Immature natural killer cell (primary cell): ENCODE results near the gene MBD4. TPM values are rescaled to one million over a fixed set of nuclear protein-coding genes. Genes with fewer than 3 reads are reported as not detected.
"Not testable (repeated sequence)": the region's sequence is repeated elsewhere in the genome, so short reads cannot be mapped to it uniquely, and the experiment has no call there.

Experiments used
- DNase-seq, 3 donors: peaks; one replicate each; pipeline ENCODE4 v3.0.0; 2022; ENCODE audit warnings: mixed read lengths in 1 of 3
- H3K27ac Mint-ChIP-seq, 6 donors: one replicate each; pipeline ENCODE4 v1.8.0; 2020; ENCODE audit warnings: mixed read lengths in 6 of 6, mild to moderate bottlenecking in 5 of 6, inconsistent platforms in 4 of 6, moderate library complexity in 3 of 6
- H3K27me3 Mint-ChIP-seq, 3 donors: one replicate each; pipeline ENCODE4 v1.8.0; 2020 to 2021; ENCODE audit warnings: low read depth in 3 of 3, mild to moderate bottlenecking in 3 of 3, mixed read lengths in 3 of 3, moderate library complexity in 3 of 3, inconsistent platforms in 1 of 3
- H3K36me3 Mint-ChIP-seq, 3 donors: one replicate each; pipeline ENCODE4 v1.8.0; 2020; ENCODE audit warnings: mixed read lengths in 3 of 3, inconsistent platforms in 2 of 3, mild to moderate bottlenecking in 2 of 3
- H3K4me1 Mint-ChIP-seq, 2 donors: one replicate each; pipeline ENCODE4 v1.8.0; 2020; ENCODE audit warnings: inconsistent platforms in 2 of 2, mild to moderate bottlenecking in 2 of 2, mixed read lengths in 2 of 2, moderate library complexity in 1 of 2
- H3K4me3 Mint-ChIP-seq, 5 donors: one replicate each; pipeline ENCODE4 v1.8.0; 2020; ENCODE audit warnings: mild to moderate bottlenecking in 5 of 5, mixed read lengths in 5 of 5, inconsistent platforms in 3 of 5, moderate library complexity in 3 of 5
- H3K9me3 Mint-ChIP-seq, 6 donors: one replicate each; pipeline ENCODE4 v1.8.0; 2020; ENCODE audit warnings: mild to moderate bottlenecking in 6 of 6, mixed read lengths in 6 of 6, inconsistent platforms in 4 of 6, moderate library complexity in 3 of 6
- polyA plus RNA-seq, 3 donors: library from polyadenylated mRNA; unstranded; fragments of 300-500 nt; fragmentation: Illumina TruSeq; gene quantifications; one replicate each; pipeline ENCODE4 v1.2.3, GENCODE V29; 2021

Gene MBD4
- polyA plus RNA-seq, 3 donors from 2014 or later = 26.5 to 36.0 (median 29.2) TPM

DNA sequence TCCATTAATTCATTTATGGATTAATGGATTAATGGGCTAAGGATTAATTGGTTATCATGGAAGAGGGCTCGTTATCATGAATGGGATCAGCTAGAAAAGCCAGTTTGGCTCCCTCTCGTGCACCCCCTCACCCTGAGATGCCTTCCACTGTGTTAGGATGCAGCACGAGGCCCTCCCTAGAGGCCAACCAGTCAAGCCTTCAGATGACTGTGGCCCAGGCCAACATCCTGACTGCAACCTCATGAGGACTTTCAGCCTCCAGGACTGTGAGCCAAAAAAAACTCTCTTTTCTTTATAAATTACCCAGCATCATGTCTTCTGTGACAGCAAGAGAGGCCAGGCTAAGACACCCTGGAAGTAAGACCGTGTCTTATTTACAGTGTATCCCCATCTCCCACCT is 20.3 kb downstream of the MBD4 start:
- DNase-seq = no peak
- H3K9me3 Mint-ChIP-seq = no peaks in the 10 kb centered on the region
- no peak overlapping the region for H3K4me3 Mint-ChIP-seq
- peaks cover 0 to 2% (median 2%) of the 10 kb centered on the region in 3 donors for H3K27me3 Mint-ChIP-seq
- no peaks in the 10 kb centered on the region for H3K36me3 Mint-ChIP-seq
- no peak overlapping the region for H3K27ac Mint-ChIP-seq
- no peaks in the 10 kb centered on the region for H3K4me1 Mint-ChIP-seq

DNA sequence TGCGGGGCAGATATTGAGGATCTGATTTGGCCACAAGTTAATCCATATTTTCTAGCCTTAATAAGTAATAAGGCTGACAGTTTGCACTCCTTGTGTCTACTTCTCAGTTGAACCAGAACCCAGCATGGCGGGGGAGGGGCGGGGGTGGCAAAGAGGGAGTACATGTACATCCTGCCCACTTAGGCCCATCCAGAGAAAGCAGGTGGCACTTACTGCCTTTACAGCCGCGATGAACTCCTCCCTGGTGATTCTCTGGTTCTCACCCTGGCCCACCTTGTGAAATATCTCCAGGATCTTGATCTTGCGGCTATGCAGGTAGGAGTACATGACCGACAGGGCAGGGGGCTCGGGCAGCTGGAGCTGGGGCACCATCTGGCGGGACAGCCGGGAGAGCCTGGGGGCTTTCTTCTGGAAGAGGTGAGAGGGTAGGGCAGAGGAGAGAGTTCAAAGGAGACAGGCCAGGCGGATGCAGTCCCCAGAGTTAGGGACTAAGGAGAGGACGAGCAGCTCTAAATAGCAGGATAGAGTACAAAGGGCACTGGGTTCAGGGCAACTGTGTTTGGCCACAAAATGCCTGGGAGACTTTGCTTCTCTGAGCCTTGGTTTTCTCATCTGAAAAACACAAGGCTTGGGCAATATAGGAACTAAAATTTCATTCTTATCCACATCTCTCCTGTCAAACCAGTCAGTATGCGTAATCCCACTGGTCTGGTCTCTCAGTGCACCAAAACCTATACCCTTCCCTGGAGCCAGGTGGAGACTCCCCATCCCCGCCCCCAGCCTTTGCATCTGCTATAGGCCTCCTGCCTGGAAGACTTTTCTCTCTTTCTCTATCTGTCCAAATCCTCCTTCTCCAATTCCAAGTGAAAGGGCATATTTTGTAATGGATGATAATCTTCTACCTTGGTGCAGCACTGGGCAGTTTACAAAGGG is 21.4 kb downstream of the MBD4 start:
- no peaks in the 10 kb centered on the region for H3K4me1 Mint-ChIP-seq
- peaks cover 0 to 3% (median 2%) of the 10 kb centered on the region in 3 donors for H3K27me3 Mint-ChIP-seq
- no peak overlapping the region for H3K4me3 Mint-ChIP-seq
- no peak for DNase-seq
- H3K27ac Mint-ChIP-seq = no peak overlapping the region
- H3K36me3 Mint-ChIP-seq = no peaks in the 10 kb centered on the region
- H3K9me3 Mint-ChIP-seq = no peaks in the 10 kb centered on the region

DNA sequence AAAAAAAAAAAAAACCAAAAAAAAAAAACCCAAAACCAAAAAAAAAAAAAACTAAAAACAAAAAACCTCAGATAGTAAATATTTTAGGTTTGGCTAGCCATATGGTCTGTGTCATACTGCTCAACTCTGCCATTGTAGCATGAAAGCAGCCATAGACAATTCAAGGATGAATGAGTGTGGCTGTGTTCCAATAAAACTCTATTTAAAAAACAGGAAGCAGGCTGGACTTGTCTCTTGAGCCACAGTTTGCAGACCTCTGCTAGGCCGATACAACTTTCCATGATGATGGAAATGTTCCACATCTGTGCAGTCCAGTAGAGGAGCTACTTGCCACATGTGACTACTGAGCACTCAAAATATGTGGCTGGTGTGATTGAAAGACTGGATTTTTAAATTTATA is 22.4 kb downstream of the MBD4 start:
- DNase-seq = no peak
- Mint-ChIP-seq H3K4me1 (no peaks in the 10 kb centered on the region), H3K27ac (no peak overlapping the region), H3K36me3 (no peaks in the 10 kb centered on the region), H3K9me3 (no peaks in the 10 kb centered on the region), H3K27me3 (peaks cover 2 to 3% (median 2%) of the 10 kb centered on the region in 3 donors), H3K4me3 (no peak overlapping the region)

DNA sequence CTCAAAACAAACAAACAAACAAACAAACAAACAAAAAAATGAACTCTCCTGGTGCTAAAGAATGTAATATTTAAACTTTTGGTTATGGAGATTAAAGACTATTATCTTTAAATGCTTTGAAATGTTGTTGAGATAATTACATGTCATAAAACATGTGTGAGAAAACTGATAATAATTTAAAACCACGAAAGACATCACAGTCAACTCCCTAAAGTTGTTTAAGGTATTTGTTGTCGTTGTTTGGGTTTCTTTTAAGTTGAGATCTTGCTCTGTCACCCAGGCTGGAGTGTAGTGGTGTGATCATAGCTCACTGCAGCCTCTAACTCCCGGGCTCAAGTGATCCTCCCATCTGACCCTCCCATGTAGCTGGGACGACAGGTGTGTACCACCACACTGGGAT is 23.3 kb downstream of the MBD4 start:
- H3K4me3 Mint-ChIP-seq = no peak overlapping the region
- DNase-seq = no peak
- peaks cover 2 to 3% (median 2%) of the 10 kb centered on the region in 3 donors for H3K27me3 Mint-ChIP-seq
- no peaks in the 10 kb centered on the region for H3K9me3 Mint-ChIP-seq
- H3K27ac Mint-ChIP-seq = no peak overlapping the region
- H3K4me1 Mint-ChIP-seq = no peaks in the 10 kb centered on the region
- H3K36me3 Mint-ChIP-seq = no peaks in the 10 kb centered on the region

GRCh38 chr3:129415830-129416229 is 23.9 kb downstream of the MBD4 start:
- Mint-ChIP-seq H3K4me3 (no peak overlapping the region), H3K36me3 (no peaks in the 10 kb centered on the region), H3K4me1 (no peaks in the 10 kb centered on the region), H3K27me3 (peaks cover 2 to 3% (median 2%) of the 10 kb centered on the region in 3 donors), H3K9me3 (no peaks in the 10 kb centered on the region), H3K27ac (no peak overlapping the region)
- DNase-seq = no peak

- Mint-ChIP-seq H3K4me3 (no peak overlapping the region), H3K27ac (peak overlapping the region in 1 of 6 donors; percentile 41), H3K36me3 (no peaks in the 10 kb centered on the region), H3K27me3 (peaks cover 2 to 3% (median 2%) of the 10 kb centered on the region in 3 donors), H3K9me3 (no peaks in the 10 kb centered on the region), H3K4me1 (no peaks in the 10 kb centered on the region)
- DNase-seq = no peak
Observed at GRCh38 chr3:129415378-129415777, 24.4 kb downstream of the MBD4 start.

- DNase-seq = no peak
- H3K9me3 Mint-ChIP-seq = no peaks in the 10 kb centered on the region
- no peaks in the 10 kb centered on the region for H3K36me3 Mint-ChIP-seq
- H3K4me3 Mint-ChIP-seq = no peak overlapping the region
- H3K27me3 Mint-ChIP-seq = peaks cover 0 to 3% (median 2%) of the 10 kb centered on the region in 3 donors
- H3K27ac Mint-ChIP-seq = no peak overlapping the region
- no peaks in the 10 kb centered on the region for H3K4me1 Mint-ChIP-seq
Observed at GRCh38 chr3:129413687-129414506, 25.9 kb downstream of the MBD4 start.

GRCh38 chr3:129413238-129413637 is 26.5 kb downstream of the MBD4 start:
- H3K36me3 Mint-ChIP-seq, H3K9me3 Mint-ChIP-seq, H3K27ac Mint-ChIP-seq, H3K4me1 Mint-ChIP-seq, H3K27me3 Mint-ChIP-seq, H3K4me3 Mint-ChIP-seq, DNase-seq: not testable (repeated sequence)

GRCh38 chr3:129412542-129413198 is 27.1 kb downstream of the MBD4 start:
- Mint-ChIP-seq H3K9me3 (no peaks in the 10 kb centered on the region), H3K27me3 (peaks cover 0 to 3% (median 2%) of the 10 kb centered on the region in 3 donors), H3K4me3 (no peak overlapping the region), H3K36me3 (no peaks in the 10 kb centered on the region), H3K4me1 (no peaks in the 10 kb centered on the region), H3K27ac (no peak overlapping the region)
- no peak for DNase-seq

DNA sequence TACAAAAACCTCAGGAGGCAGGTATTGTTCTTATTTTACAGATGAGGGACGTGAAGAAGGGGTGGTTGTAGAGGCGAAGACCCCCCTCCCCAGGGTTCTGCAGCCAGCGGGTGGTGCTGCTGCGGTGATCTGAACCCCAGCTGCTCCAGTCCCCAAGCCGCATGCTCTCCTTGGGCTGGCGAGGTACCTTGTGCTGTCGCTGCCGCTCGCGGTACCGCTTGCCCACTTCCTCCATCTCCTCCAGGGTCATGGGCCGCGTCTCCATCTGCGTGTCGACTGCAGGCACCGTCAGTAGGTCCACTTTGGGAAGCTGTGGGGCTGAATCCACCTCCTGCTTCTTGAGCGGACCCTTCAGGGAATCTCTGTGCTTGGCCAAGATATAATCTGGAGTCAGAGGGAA is 28.8 kb downstream of the MBD4 start:
- H3K4me3 Mint-ChIP-seq = no peak overlapping the region
- H3K36me3 Mint-ChIP-seq = no peaks in the 10 kb centered on the region
- no peaks in the 10 kb centered on the region for H3K9me3 Mint-ChIP-seq
- peaks cover 0 to 4% (median 3%) of the 10 kb centered on the region in 3 donors for H3K27me3 Mint-ChIP-seq
- DNase-seq = no peak
- H3K4me1 Mint-ChIP-seq = no peaks in the 10 kb centered on the region
- H3K27ac Mint-ChIP-seq = no peak overlapping the region

DNA sequence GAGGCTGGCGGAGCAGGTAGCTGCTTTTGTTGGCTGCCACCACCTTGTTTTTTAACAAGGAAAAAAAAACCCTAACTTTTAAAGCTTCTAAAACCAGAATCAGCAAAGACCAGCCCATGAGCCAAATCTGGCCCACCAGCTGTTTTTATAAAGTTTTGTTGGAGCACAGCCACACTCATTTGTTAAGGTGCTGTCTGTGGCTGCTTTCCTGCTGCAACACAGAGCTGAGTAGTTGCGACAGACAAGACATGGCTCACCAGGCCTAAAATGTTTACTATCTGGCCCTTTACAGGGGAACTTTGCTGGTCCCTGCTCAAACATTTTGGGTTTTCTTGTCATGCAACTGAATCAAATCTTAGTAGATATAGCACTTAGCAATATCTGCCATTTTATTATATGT is 30.2 kb downstream of the MBD4 start:
- Mint-ChIP-seq H3K27ac (no peak overlapping the region), H3K36me3 (no peaks in the 10 kb centered on the region), H3K9me3 (no peaks in the 10 kb centered on the region), H3K4me3 (no peak overlapping the region), H3K27me3 (peaks cover 0 to 4% (median 3%) of the 10 kb centered on the region in 3 donors), H3K4me1 (no peaks in the 10 kb centered on the region)
- DNase-seq = no peak

DNA sequence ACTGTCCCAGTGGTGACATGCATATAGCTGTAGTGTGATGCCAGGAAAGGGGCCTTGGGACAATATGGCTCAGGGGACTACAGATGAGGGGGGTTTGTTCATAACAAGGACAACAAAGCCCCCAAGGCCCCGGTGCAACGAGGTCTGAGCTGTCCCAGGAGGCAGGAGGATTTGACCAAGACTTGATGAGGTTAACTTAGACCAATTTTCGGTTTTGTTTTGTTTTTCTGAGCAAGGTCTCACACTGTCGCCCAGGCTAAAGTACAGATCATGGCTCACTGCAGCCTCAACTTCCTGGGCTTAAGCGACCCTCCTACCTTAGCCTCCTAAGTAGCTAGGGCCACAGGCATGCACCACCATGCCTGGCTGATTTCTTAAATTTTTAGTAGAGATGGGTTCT is 35.1 kb downstream of the MBD4 start:
- H3K9me3 Mint-ChIP-seq = no peaks in the 10 kb centered on the region
- H3K27me3 Mint-ChIP-seq = peaks cover 0 to 3% (median 0%) of the 10 kb centered on the region in 3 donors
- no peak for DNase-seq
- no peak overlapping the region for H3K4me3 Mint-ChIP-seq
- no peaks in the 10 kb centered on the region for H3K36me3 Mint-ChIP-seq
- no peak overlapping the region for H3K27ac Mint-ChIP-seq
- H3K4me1 Mint-ChIP-seq = peaks cover under 1 to 2% of the 10 kb centered on the region in 2 donors

GRCh38 chr3:129404130-129404529 is 35.6 kb downstream of the MBD4 start:
- H3K36me3 Mint-ChIP-seq = no peaks in the 10 kb centered on the region
- H3K9me3 Mint-ChIP-seq = no peaks in the 10 kb centered on the region
- H3K4me1 Mint-ChIP-seq = peaks cover 6 to 7% of the 10 kb centered on the region in 2 donors
- no peak for DNase-seq
- H3K27me3 Mint-ChIP-seq = peaks cover 3 to 6% (median 5%) of the 10 kb centered on the region in 3 donors
- no peak overlapping the region for H3K27ac Mint-ChIP-seq
- H3K4me3 Mint-ChIP-seq = no peak overlapping the region

GRCh38 chr3:129403450-129403849 is 36.3 kb downstream of the MBD4 start:
- Mint-ChIP-seq H3K4me3 (no peak overlapping the region), H3K9me3 (no peaks in the 10 kb centered on the region), H3K27me3 (peaks cover 4 to 6% (median 5%) of the 10 kb centered on the region in 3 donors), H3K36me3 (no peaks in the 10 kb centered on the region), H3K27ac (no peak overlapping the region), H3K4me1 (peaks cover 10 to 13% of the 10 kb centered on the region in 2 donors)
- DNase-seq = no peak
